HepG2 (cell line): ENCODE measurements around the gene CIROP. TPM values are rescaled to one million over a fixed set of nuclear protein-coding genes. Genes with fewer than 3 reads are reported as not detected.

ENCODE experiments used
- BCL6 ChIP-seq: IDR thresholded peaks from 2 replicates; pipeline ENCODE4 v1.6.1; 2016; ENCODE audit warnings: missing genetic modification reagents, missing compliant biosample characterization
- DNMT3B ChIP-seq: conservative IDR thresholded peaks from 2 replicates; pipeline ENCODE4 v1.6.1; 2016; ENCODE audit warnings: missing biosample characterization, control low read depth
- HOMEZ ChIP-seq: IDR thresholded peaks from 2 replicates; pipeline ENCODE4 v1.6.1; 2016; ENCODE audit warnings: low read depth
- ISL2 ChIP-seq: sonication (generic); formaldehyde crosslinking; IDR thresholded peaks from 2 replicates; pipeline ENCODE4 v1.5.0; 2020; ENCODE audit warnings: missing genetic modification reagents
- MTA3 ChIP-seq: sonication (generic); formaldehyde crosslinking; IDR thresholded peaks from 2 replicates; pipeline ENCODE4 v1.4.0; 2020; ENCODE audit warnings: missing genetic modification reagents
- PBX3 ChIP-seq: sonication (generic); formaldehyde crosslinking; IDR thresholded peaks from 2 replicates; pipeline ENCODE4 v1.8.1; 2023; ENCODE audit warnings: missing genetic modification reagents, inconsistent platforms, borderline replicate concordance
- PCBP1 ChIP-seq: fragments of 200-400 bp; formaldehyde crosslinking; IDR thresholded peaks from 2 replicates; pipeline ENCODE4 v1.6.1; 2017; ENCODE audit warnings: mild to moderate bottlenecking, low read depth, low read length, borderline replicate concordance
- RELA ChIP-seq: sonication (generic); formaldehyde crosslinking; IDR thresholded peaks from 2 replicates; pipeline ENCODE4 v1.4.0; 2020; ENCODE audit warnings: missing genetic modification reagents
- RNF219 ChIP-seq: sonication (generic); formaldehyde crosslinking; IDR thresholded peaks from 2 replicates; pipeline ENCODE4 v1.5.0; 2020; ENCODE audit warnings: mild to moderate bottlenecking, missing genetic modification reagents
- SETDB1 ChIP-seq: sonication (generic); formaldehyde crosslinking; IDR thresholded peaks from 2 replicates; pipeline ENCODE4 v1.5.1; 2020; ENCODE audit warnings: missing genetic modification reagents, mild to moderate bottlenecking, borderline replicate concordance
- SMYD3 ChIP-seq: sonication (generic); formaldehyde crosslinking; IDR thresholded peaks from 2 replicates; pipeline ENCODE4 v1.8.1; 2023; ENCODE audit warnings: mild to moderate bottlenecking, missing genetic modification reagents
- SRSF1 ChIP-seq: fragments of 200-400 bp; formaldehyde crosslinking; optimal IDR thresholded peaks from 2 replicates; pipeline ENCODE3; 2017; ENCODE audit warnings: mild to moderate bottlenecking, low read depth, low read length, moderate library complexity
- TBP ChIP-seq: sonication (generic); formaldehyde crosslinking; IDR thresholded peaks from 2 replicates; pipeline ENCODE4 v1.5.0; 2020; ENCODE audit warnings: missing genetic modification reagents
- YEATS2 ChIP-seq: sonication (generic); formaldehyde crosslinking; IDR thresholded peaks from 2 replicates; pipeline ENCODE4 v1.4.0; 2020; ENCODE audit warnings: missing genetic modification reagents, borderline replicate concordance
- ZBTB46 ChIP-seq: sonication (generic); formaldehyde crosslinking; IDR thresholded peaks from 2 replicates; pipeline ENCODE4 v1.4.0; 2020; ENCODE audit warnings: mild to moderate bottlenecking, missing genetic modification reagents, borderline replicate concordance
- ZMYM3 ChIP-seq: sonication (generic); formaldehyde crosslinking; IDR thresholded peaks from 2 replicates; pipeline ENCODE4 v1.5.1; 2020; ENCODE audit warnings: mild to moderate bottlenecking, missing genetic modification reagents
- ZNF101 ChIP-seq: sonication (generic); formaldehyde crosslinking; IDR thresholded peaks from 2 replicates; pipeline ENCODE4 v1.4.0; 2020; ENCODE audit warnings: mild to moderate bottlenecking, low read depth, missing genetic modification reagents, borderline replicate concordance
- ZNF563 ChIP-seq: sonication (generic); formaldehyde crosslinking; IDR thresholded peaks from 2 replicates; pipeline ENCODE4 v1.8.0; 2022; ENCODE audit warnings: mild to moderate bottlenecking, moderate library complexity, missing genetic modification reagents
- ZNF570 ChIP-seq: sonication (generic); formaldehyde crosslinking; IDR thresholded peaks from 2 replicates; pipeline ENCODE4 v1.4.0; 2020; ENCODE audit warnings: mild to moderate bottlenecking, missing genetic modification reagents, borderline replicate concordance
- ZNF816 ChIP-seq: sonication (generic); formaldehyde crosslinking; IDR thresholded peaks from 2 replicates; pipeline ENCODE4 v1.8.0; 2022; ENCODE audit warnings: missing genetic modification reagents, mild to moderate bottlenecking, borderline replicate concordance
- ZNF83 ChIP-seq: sonication (generic); formaldehyde crosslinking; IDR thresholded peaks from 2 replicates; pipeline ENCODE4 v1.4.0; 2020; ENCODE audit warnings: missing genetic modification reagents, mild to moderate bottlenecking, borderline replicate concordance
- ZNF879 ChIP-seq: sonication (generic); formaldehyde crosslinking; IDR thresholded peaks from 2 replicates; pipeline ENCODE4 v1.8.1; 2023; ENCODE audit warnings: missing genetic modification reagents
- ZSCAN12 ChIP-seq: sonication (generic); formaldehyde crosslinking; IDR thresholded peaks from 2 replicates; pipeline ENCODE4 v1.9.0; 2021; ENCODE audit warnings: mild to moderate bottlenecking, missing genetic modification reagents
- polyA plus RNA-seq, 8 experiments: library from polyadenylated mRNA; depleted of rRNA in 3 of 8; stranded (reverse) in 7 of 8; unstranded in 1 of 8; fragments of >200 nt; fragmentation: Illumina TruSeq in 4 of 8; extraction: Trizol in 4 of 8; gene quantifications; 2 replicates each; pipeline versions ENCODE4 v1.2.1 to v1.2.3, GENCODE V29; 2011 to 2016; ENCODE audit warnings: low read depth in 4 of 8, missing spikeins in 1 of 8, mixed read lengths in 1 of 8; ENCODE audit not compliant: insufficient read depth in 1 of 8
- total RNA-seq, 5 experiments: library from RNA; depleted of rRNA; stranded (reverse); fragments of >200 nt; fragmentation: Illumina TruSeq; extraction: Trizol; gene quantifications; 2 replicates each; pipeline ENCODE4 v1.2.3, GENCODE V29; 2016; ENCODE audit warnings: low read depth in 1 of 5

CIROP gene
- total and polyA plus RNA-seq, 2 of the 13 experiments (the other 11 are each of a cell fraction or from before 2014, with no cell fraction given) = 0.07 TPM; not detected in 1

GRCh38 chr14:23068789-23069412 lies 35.9 kb downstream of the CIROP start (continued):
- TF ChIP-seq HOMEZ (peak; percentile 85), MTA3 (CRISPR knock-in tag) (no peak), DNMT3B (CRISPR knock-in tag) (no peak), RNF219 (CRISPR knock-in tag) (peak; percentile 68; the same call in 1 of the 2 replicates), ZBTB46 (CRISPR knock-in tag) (peak; percentile 85; the same call in 1 of the 2 replicates), ZNF570 (CRISPR knock-in tag) (no peak), BCL6 (CRISPR knock-in tag) (no peak), ZMYM3 (CRISPR knock-in tag) (no peak), PBX3 (CRISPR knock-in tag) (no peak), SRSF1 (no peak), PCBP1 (no peak), ZNF816 (no peak), SMYD3 (CRISPR knock-in tag) (peak; percentile 66; the same call in 1 of the 2 replicates), SETDB1 (CRISPR knock-in tag) (no peak), ZNF563 (CRISPR knock-in tag) (no peak), ZNF101 (CRISPR knock-in tag) (no peak), YEATS2 (peak; percentile 74; the same call in 1 of the 2 replicates), ZSCAN12 (no peak), ZNF83 (CRISPR knock-in tag) (no peak; the same call in 1 of the 2 replicates), ISL2 (CRISPR knock-in tag) (peak; percentile 71), ZNF879 (CRISPR knock-in tag) (no peak), RELA (CRISPR knock-in tag) (no peak), TBP (CRISPR knock-in tag) (no peak)
